ENCODE data around the gene GRPEL1.
A peak's percentile ranks its signal among the peaks of the same experiment; 100 is the strongest.

Gene GRPEL1

GRCh38 chr4:7043284-7044136 is 24.4 kb downstream of the GRPEL1 start, which contains the start of gene TADA2B:
Gene TADA2B, plus strand, starts transcription at chr4:7043372. Its CDS starts 208 bp downstream, at chr4:7043580.
- DNase-seq = peak; percentile 55

- peak; percentile 96 for DNase-seq
Measured at GRCh38 chr4:7042503-7043283, 25.2 kb downstream of the GRPEL1 start.

- DNase-seq = no peak
Measured at GRCh38 chr4:7041801-7042502, 25.9 kb downstream of the GRPEL1 start.

- DNase-seq = no peak
Measured at GRCh38 chr4:7041246-7041645, 26.6 kb downstream of the GRPEL1 start.

GRCh38 chr4:7040765-7041164 is 27.1 kb downstream of the GRPEL1 start:
- no peak for DNase-seq

GRCh38 chr4:7037425-7037824 is 30.4 kb downstream of the GRPEL1 start:
- peak; percentile 13 for DNase-seq

- no peak for DNase-seq
Measured at GRCh38 chr4:7034262-7035081, 33.4 kb downstream of the GRPEL1 start.

- DNase-seq = no peak
Measured at GRCh38 chr4:7032596-7032995, 35.3 kb downstream of the GRPEL1 start.

GRCh38 chr4:7031558-7032449 is 36.1 kb downstream of the GRPEL1 start:
- DNase-seq = no peak

GRCh38 chr4:7030856-7031255 is 37.0 kb downstream of the GRPEL1 start:
- DNase-seq = no peak

GRCh38 chr4:7029921-7030320 is 37.9 kb downstream of the GRPEL1 start:
- no peak for DNase-seq

GRCh38 chr4:7029212-7029611 is 38.7 kb downstream of the GRPEL1 start:
- DNase-seq = no peak

- no peak for DNase-seq
Measured at GRCh38 chr4:7027913-7028312, 40.0 kb downstream of the GRPEL1 start.

- DNase-seq = no peak
Measured at GRCh38 chr4:7027284-7027683, 40.6 kb downstream of the GRPEL1 start.

GRCh38 chr4:7026107-7026506 is 41.8 kb downstream of the GRPEL1 start:
- DNase-seq = no peak

GRCh38 chr4:7025040-7025602 is 42.7 kb downstream of the GRPEL1 start:
- no peak for DNase-seq

GRCh38 chr4:7024336-7024890 is 43.5 kb downstream of the GRPEL1 start:
- DNase-seq = no peak

- DNase-seq = no peak
Measured at GRCh38 chr4:7023901-7024300, 44.0 kb downstream of the GRPEL1 start.

- DNase-seq = no peak
Measured at GRCh38 chr4:7023486-7023885, 44.4 kb downstream of the GRPEL1 start.

- DNase-seq = no peak
Measured at GRCh38 chr4:7021930-7022664, 45.8 kb downstream of the GRPEL1 start.

Measured in CD4-positive, alpha-beta T cell treated with Interleukin-21 for 1 hour (primary cell).